ENCODE data around the gene RNASE11.
A peak's percentile ranks its signal among the peaks of the same experiment; 100 is the strongest.

Gene RNASE11

GRCh38 chr14:20587489-20588154, at the start of gene RNASE11:
RNASE11 (minus strand) TSS chr14:20588001.
- H3K4me1 ChIP-seq (ENCODE audit: insufficient read depth, low read length), result no peaks in the 10 kb centered on the region
- H3K9ac ChIP-seq (ENCODE audit: low read length), result no peak within 1 kb of the TSS
- H3K27me3 ChIP-seq (ENCODE audit: control insufficient read depth in 1 of 2, insufficient read depth in 2 of 2, low read length in 2 of 2), result no peaks in the 10 kb centered on the region
- H3K9me3 ChIP-seq (ENCODE audit: low read length), result no peaks in the 10 kb centered on the region
- no peak within 1 kb of the TSS for H3K4me3 ChIP-seq (ENCODE audit: low read depth in 1 of 2, low read length in 2 of 2)
- H3K36me3 ChIP-seq (ENCODE audit: insufficient read depth, low read length), result no peaks in the 10 kb centered on the region
- no peak within 1 kb of the TSS for H3K27ac ChIP-seq (ENCODE audit: low read depth, low read length)

GRCh38 chr14:20632831-20633691, 45.3 kb upstream of the RNASE11 start:
- H3K36me3 ChIP-seq (ENCODE audit: insufficient read depth, low read length), result no peaks in the 10 kb centered on the region
- H3K4me3 ChIP-seq (ENCODE audit: low read depth in 1 of 2, low read length in 2 of 2), result peak overlapping the region; percentile 21 to 64
- no peaks in the 10 kb centered on the region for H3K9me3 ChIP-seq (ENCODE audit: low read length)
- no peak overlapping the region for H3K9ac ChIP-seq (ENCODE audit: low read length)
- H3K27me3 ChIP-seq (ENCODE audit: control insufficient read depth in 1 of 2, insufficient read depth in 2 of 2, low read length in 2 of 2), result peaks cover 0 to 13% of the 10 kb centered on the region in 2 donors
- H3K27ac ChIP-seq (ENCODE audit: low read depth, low read length), result no peak overlapping the region
- H3K4me1 ChIP-seq (ENCODE audit: insufficient read depth, low read length), result peaks cover 18% of the 10 kb centered on the region

GRCh38 chr14:20632448-20632830, 44.6 kb upstream of the RNASE11 start:
- Histone ChIP-seq H3K27me3 (ENCODE audit: control insufficient read depth in 1 of 2, insufficient read depth in 2 of 2, low read length in 2 of 2) (peaks cover 0 to 13% of the 10 kb centered on the region in 2 donors), H3K9ac (ENCODE audit: low read length) (no peak overlapping the region), H3K9me3 (ENCODE audit: low read length) (no peaks in the 10 kb centered on the region), H3K36me3 (ENCODE audit: insufficient read depth, low read length) (no peaks in the 10 kb centered on the region), H3K4me1 (ENCODE audit: insufficient read depth, low read length) (peaks cover 18% of the 10 kb centered on the region), H3K27ac (ENCODE audit: low read depth, low read length) (no peak overlapping the region), H3K4me3 (ENCODE audit: low read depth in 1 of 2, low read length in 2 of 2) (peak overlapping the region in 1 of 2 donors; percentile 64)

GRCh38 chr14:20631880-20632389, 44.1 kb upstream of the RNASE11 start:
- Histone ChIP-seq H3K4me1 (ENCODE audit: insufficient read depth, low read length) (peaks cover 18% of the 10 kb centered on the region), H3K27me3 (ENCODE audit: control insufficient read depth in 1 of 2, insufficient read depth in 2 of 2, low read length in 2 of 2) (peaks cover 0 to 13% of the 10 kb centered on the region in 2 donors), H3K9ac (ENCODE audit: low read length) (no peak overlapping the region), H3K27ac (ENCODE audit: low read depth, low read length) (no peak overlapping the region), H3K36me3 (ENCODE audit: insufficient read depth, low read length) (no peaks in the 10 kb centered on the region), H3K4me3 (ENCODE audit: low read depth in 1 of 2, low read length in 2 of 2) (peak overlapping the region in 1 of 2 donors; percentile 32), H3K9me3 (ENCODE audit: low read length) (no peaks in the 10 kb centered on the region)

- Histone ChIP-seq H3K4me1 (ENCODE audit: insufficient read depth, low read length) (peaks cover 18% of the 10 kb centered on the region), H3K36me3 (ENCODE audit: insufficient read depth, low read length) (no peaks in the 10 kb centered on the region), H3K9me3 (ENCODE audit: low read length) (no peaks in the 10 kb centered on the region), H3K27ac (ENCODE audit: low read depth, low read length) (no peak overlapping the region), H3K27me3 (ENCODE audit: control insufficient read depth in 1 of 2, insufficient read depth in 2 of 2, low read length in 2 of 2) (peaks cover 0 to 13% of the 10 kb centered on the region in 2 donors), H3K4me3 (ENCODE audit: low read depth in 1 of 2, low read length in 2 of 2) (peak overlapping the region in 1 of 2 donors; percentile 52), H3K9ac (ENCODE audit: low read length) (no peak overlapping the region)
Measured at GRCh38 chr14:20631023-20631879, 43.5 kb upstream of the RNASE11 start.

GRCh38 chr14:20630340-20631022, 42.7 kb upstream of the RNASE11 start:
- no peak overlapping the region for H3K9ac ChIP-seq (ENCODE audit: low read length)
- no peaks in the 10 kb centered on the region for H3K9me3 ChIP-seq (ENCODE audit: low read length)
- no peaks in the 10 kb centered on the region for H3K36me3 ChIP-seq (ENCODE audit: insufficient read depth, low read length)
- H3K27ac ChIP-seq (ENCODE audit: low read depth, low read length), result no peak overlapping the region
- peak overlapping the region in 1 of 2 donors; percentile 52 for H3K4me3 ChIP-seq (ENCODE audit: low read depth in 1 of 2, low read length in 2 of 2)
- H3K4me1 ChIP-seq (ENCODE audit: insufficient read depth, low read length), result peaks cover 18% of the 10 kb centered on the region
- peaks cover 0 to 13% of the 10 kb centered on the region in 2 donors for H3K27me3 ChIP-seq (ENCODE audit: control insufficient read depth in 1 of 2, insufficient read depth in 2 of 2, low read length in 2 of 2)

GRCh38 chr14:20628063-20628854, 40.5 kb upstream of the RNASE11 start:
- no peak overlapping the region for H3K27ac ChIP-seq (ENCODE audit: low read depth, low read length)
- H3K9me3 ChIP-seq (ENCODE audit: low read length), result no peaks in the 10 kb centered on the region
- no peak overlapping the region for H3K9ac ChIP-seq (ENCODE audit: low read length)
- H3K27me3 ChIP-seq (ENCODE audit: control insufficient read depth in 1 of 2, insufficient read depth in 2 of 2, low read length in 2 of 2), result peaks cover under 1 to 13% of the 10 kb centered on the region in 2 donors
- peaks cover 18% of the 10 kb centered on the region for H3K4me1 ChIP-seq (ENCODE audit: insufficient read depth, low read length)
- H3K4me3 ChIP-seq (ENCODE audit: low read depth in 1 of 2, low read length in 2 of 2), result no peak overlapping the region
- H3K36me3 ChIP-seq (ENCODE audit: insufficient read depth, low read length), result no peaks in the 10 kb centered on the region

- Histone ChIP-seq H3K9ac (ENCODE audit: low read length) (no peak overlapping the region), H3K9me3 (ENCODE audit: low read length) (no peaks in the 10 kb centered on the region), H3K4me1 (ENCODE audit: insufficient read depth, low read length) (peaks cover 15% of the 10 kb centered on the region), H3K4me3 (ENCODE audit: low read depth in 1 of 2, low read length in 2 of 2) (no peak overlapping the region), H3K27ac (ENCODE audit: low read depth, low read length) (no peak overlapping the region), H3K27me3 (ENCODE audit: control insufficient read depth in 1 of 2, insufficient read depth in 2 of 2, low read length in 2 of 2) (peaks cover 5 to 13% of the 10 kb centered on the region in 2 donors), H3K36me3 (ENCODE audit: insufficient read depth, low read length) (no peaks in the 10 kb centered on the region)
Measured at GRCh38 chr14:20627346-20628027, 39.7 kb upstream of the RNASE11 start.

GRCh38 chr14:20626274-20626673, 38.5 kb upstream of the RNASE11 start:
- Histone ChIP-seq H3K36me3 (ENCODE audit: insufficient read depth, low read length) (no peaks in the 10 kb centered on the region), H3K4me3 (ENCODE audit: low read depth in 1 of 2, low read length in 2 of 2) (peak overlapping the region in 1 of 2 donors; percentile 18), H3K9me3 (ENCODE audit: low read length) (no peaks in the 10 kb centered on the region), H3K27me3 (ENCODE audit: control insufficient read depth in 1 of 2, insufficient read depth in 2 of 2, low read length in 2 of 2) (peaks cover 5 to 13% of the 10 kb centered on the region in 2 donors), H3K9ac (ENCODE audit: low read length) (no peak overlapping the region), H3K27ac (ENCODE audit: low read depth, low read length) (no peak overlapping the region), H3K4me1 (ENCODE audit: insufficient read depth, low read length) (peaks cover 7% of the 10 kb centered on the region)
